OCI-LY7 (cell line): ENCODE data around the gene MXD4. TPM values are rescaled to one million over a fixed set of nuclear protein-coding genes. Genes with fewer than 3 reads are reported as not detected.

Experiments used
- BruUV-seq: library from RNA; stranded (reverse); fragments of 400-500 nt; replicated peaks from 2 replicates; lab custom pipeline; 2021; lab: Mats Ljungman, UMichigan
- CTCF ChIA-PET: fragments of 300-600 bp; sonication (Branson Sonifier 250); formaldehyde crosslinking; loops from one replicate; lab custom pipeline; 2022; ENCODE audit warnings: antibody characterized with exemption; ENCODE audit not compliant: unreplicated experiment; lab: Charles Lee
- POLR2A ChIA-PET: fragments of 300-600 bp; sonication (Branson Sonifier 250); formaldehyde crosslinking; loops from one replicate; lab custom pipeline; 2022; ENCODE audit warnings: antibody characterized with exemption; lab: Charles Lee
- DNase-seq: peaks from one replicate; pipeline ENCODE4 v3.0.0-alpha.2; 2015; ENCODE audit warnings: low spot score
- H2AFZ ChIP-seq: fragments of 200-600 bp; sonication (generic), shearing (Covaris generic); 2 replicates; pipeline ENCODE4 v1.6.1; 2014; ENCODE audit warnings: mild to moderate bottlenecking, antibody characterized with exemption, low read length, moderate library complexity
- H3K27ac ChIP-seq: fragments of 200-600 bp; sonication (generic); 2 replicates; pipeline ENCODE4 v1.5.1; 2014; ENCODE audit warnings: mixed run types, low read depth, mild to moderate bottlenecking, moderate library complexity, low read length, inconsistent platforms; ENCODE audit not compliant: poor library complexity, severe bottlenecking
- H3K36me3 ChIP-seq: fragments of 200-600 bp; sonication (generic); 2 replicates; pipeline ENCODE4 v1.6.1; 2014; ENCODE audit warnings: mild to moderate bottlenecking, antibody characterized with exemption, low read length, moderate library complexity, mixed read lengths; ENCODE audit not compliant: insufficient read depth
- H3K4me1 ChIP-seq: fragments of 200-600 bp; sonication (generic); 2 replicates; pipeline ENCODE4 v1.5.1; 2014; ENCODE audit warnings: mild to moderate bottlenecking, low read length; ENCODE audit not compliant: insufficient read depth, poor library complexity, severe bottlenecking
- H3K4me2 ChIP-seq: fragments of 200-600 bp; sonication (generic); 2 replicates; pipeline ENCODE4 v1.6.1; 2014; ENCODE audit warnings: mild to moderate bottlenecking, low read length
- H3K4me3 ChIP-seq: fragments of 200-600 bp; sonication (generic); 2 replicates; pipeline ENCODE4 v1.5.1; 2014; ENCODE audit warnings: mild to moderate bottlenecking, low read depth, low read length; ENCODE audit not compliant: poor library complexity, severe bottlenecking
- H3K79me2 ChIP-seq: fragments of 200-600 bp; sonication (generic); 2 replicates; pipeline ENCODE4 v1.6.1; 2016; ENCODE audit warnings: low read depth, mild to moderate bottlenecking, low read length, moderate library complexity, mixed read lengths; ENCODE audit not compliant: insufficient read depth
- H3K9me2 ChIP-seq: fragments of 200-600 bp; sonication (generic); 2 replicates; pipeline ENCODE4 v1.6.1; 2016; ENCODE audit warnings: mild to moderate bottlenecking, low read length, mixed read lengths; ENCODE audit not compliant: insufficient read depth
- H3K9me3 ChIP-seq: fragments of 200-600 bp; sonication (generic); 2 replicates; pipeline ENCODE4 v1.6.1; 2014; ENCODE audit warnings: mild to moderate bottlenecking, mixed run types, low read length, mixed read lengths
- H4K20me1 ChIP-seq: fragments of 200-600 bp; sonication (generic); 2 replicates; pipeline ENCODE4 v1.6.1; 2014; ENCODE audit warnings: mild to moderate bottlenecking, antibody characterized with exemption, low read length, moderate library complexity, mixed read lengths; ENCODE audit not compliant: insufficient read depth
- EZH2phosphoT487 ChIP-seq: fragments of 200-600 bp; sonication (generic); IDR thresholded peaks from 2 replicates; pipeline ENCODE4 v1.6.1; 2018; ENCODE audit warnings: low read depth, borderline replicate concordance, mild to moderate bottlenecking, mixed run types, antibody characterized with exemption, low read length, moderate library complexity, mixed read lengths
- intact Hi-C: fragments of 100-400 bp; cut with micrococcal nuclease; formaldehyde crosslinking; loops from one replicate; pipeline ENCODE4 v1.10.0; 2022; ENCODE audit not compliant: unreplicated experiment
- total RNA-seq, 2 experiments: library from RNA; depleted of rRNA in 1 of 2; stranded (reverse); fragments of >200 nt in 1 of 2; shearing (Covaris generic) in 1 of 2; gene quantifications; 2 replicates each; pipeline ENCODE4 v1.2.3, GENCODE V29; 2014 to 2022
- TF ChIP-seq, protein P1 (sequence below): fragments of 200-600 bp; sonication (generic); conservative IDR thresholded peaks from 2 replicates; pipeline ENCODE4 v1.5.1; 2014; ENCODE audit warnings: mild to moderate bottlenecking, antibody characterized with exemption, low read length, moderate library complexity, mixed read lengths

The MXD4 gene
- total RNA-seq, 2 experiments from 2014 or later, result 3.0 to 11.6 TPM

DNA sequence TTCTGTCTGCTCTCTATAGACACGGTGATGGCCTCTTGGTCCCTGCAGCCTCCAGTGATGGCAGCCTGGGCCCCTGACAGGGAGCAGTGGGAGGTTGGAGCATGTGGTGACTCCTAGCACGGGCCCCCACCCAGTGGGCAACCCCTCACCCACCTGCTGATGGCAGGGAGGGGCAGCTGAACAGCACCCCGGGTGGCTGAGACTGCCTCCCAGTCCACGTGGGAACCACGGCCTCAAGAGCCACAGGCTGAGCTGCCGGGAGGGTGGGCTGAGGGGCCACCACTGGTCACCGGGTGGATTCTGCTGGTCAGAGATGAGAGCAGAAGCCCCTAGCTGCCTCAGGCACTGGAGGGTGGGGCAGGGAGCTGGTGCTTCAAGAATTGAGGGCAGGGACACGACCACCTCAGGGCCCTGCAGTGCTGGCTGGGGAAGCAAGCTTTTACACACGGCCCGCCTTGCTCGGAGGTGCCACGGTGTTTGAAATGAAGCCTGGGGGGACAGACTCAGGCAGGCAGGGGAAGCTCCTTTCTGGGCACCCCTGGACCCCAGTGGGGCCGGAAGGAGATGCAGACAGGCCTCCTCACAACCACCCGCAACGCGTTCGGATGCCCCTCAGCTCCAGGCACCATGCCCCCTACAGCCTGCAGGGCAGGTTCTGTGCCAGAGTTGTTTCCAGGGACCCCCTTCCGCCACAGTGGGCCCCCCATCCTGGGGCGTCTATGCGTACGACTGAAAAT lies 13.7 kb downstream of the MXD4 start:
- Histone ChIP-seq H3K79me2 (no peaks in the 10 kb centered on the region), H3K4me3 (no peak overlapping the region), H3K36me3 (no peaks in the 10 kb centered on the region), H2AFZ (no peak overlapping the region), H3K9me2 (no peaks in the 10 kb centered on the region), H3K9me3 (no peaks in the 10 kb centered on the region), H4K20me1 (no peaks in the 10 kb centered on the region), H3K4me2 (no peak overlapping the region), H3K27ac (no peak overlapping the region), H3K4me1 (peaks cover 12% of the 10 kb centered on the region)
- TF ChIP-seq EZH2phosphoT487, result no peak
- TF ChIP-seq, protein P1, sequence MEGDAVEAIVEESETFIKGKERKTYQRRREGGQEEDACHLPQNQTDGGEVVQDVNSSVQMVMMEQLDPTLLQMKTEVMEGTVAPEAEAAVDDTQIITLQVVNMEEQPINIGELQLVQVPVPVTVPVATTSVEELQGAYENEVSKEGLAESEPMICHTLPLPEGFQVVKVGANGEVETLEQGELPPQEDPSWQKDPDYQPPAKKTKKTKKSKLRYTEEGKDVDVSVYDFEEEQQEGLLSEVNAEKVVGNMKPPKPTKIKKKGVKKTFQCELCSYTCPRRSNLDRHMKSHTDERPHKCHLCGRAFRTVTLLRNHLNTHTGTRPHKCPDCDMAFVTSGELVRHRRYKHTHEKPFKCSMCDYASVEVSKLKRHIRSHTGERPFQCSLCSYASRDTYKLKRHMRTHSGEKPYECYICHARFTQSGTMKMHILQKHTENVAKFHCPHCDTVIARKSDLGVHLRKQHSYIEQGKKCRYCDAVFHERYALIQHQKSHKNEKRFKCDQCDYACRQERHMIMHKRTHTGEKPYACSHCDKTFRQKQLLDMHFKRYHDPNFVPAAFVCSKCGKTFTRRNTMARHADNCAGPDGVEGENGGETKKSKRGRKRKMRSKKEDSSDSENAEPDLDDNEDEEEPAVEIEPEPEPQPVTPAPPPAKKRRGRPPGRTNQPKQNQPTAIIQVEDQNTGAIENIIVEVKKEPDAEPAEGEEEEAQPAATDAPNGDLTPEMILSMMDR, result no peak
- intact Hi-C loops, result no loop called here
- DNase-seq, result no peak
- ChIA-PET CTCF (no interaction called here), POLR2A (no interaction called here)
- BruUV-seq, result no TSS peak

GRCh38 chr4:2247128-2248043 lies 14.5 kb downstream of the MXD4 start:
- Histone ChIP-seq H4K20me1 (no peaks in the 10 kb centered on the region), H3K4me2 (no peak overlapping the region), H3K4me1 (peaks cover 17% of the 10 kb centered on the region), H3K9me3 (no peaks in the 10 kb centered on the region), H3K36me3 (no peaks in the 10 kb centered on the region), H3K9me2 (no peaks in the 10 kb centered on the region), H3K4me3 (no peak overlapping the region), H3K27ac (no peak overlapping the region), H2AFZ (no peak overlapping the region), H3K79me2 (no peaks in the 10 kb centered on the region)
- POLR2A ChIA-PET, result no interaction called here
- no TSS peak for BruUV-seq
- CTCF ChIA-PET, result no interaction called here
- intact Hi-C loops, result no loop called here
- DNase-seq, result no peak
- TF ChIP-seq EZH2phosphoT487, result no peak
- TF ChIP-seq, protein P1, result no peak
